IPS DF 4.7 (cell line): ENCODE data around the gene RREB1.

ENCODE experiments used
- DNase-seq: peaks from one replicate; pipeline ENCODE4 v3.0.0-alpha.2; 2013; ENCODE audit warnings: low spot score; ENCODE audit errors: extremely low read depth

Gene RREB1

GRCh38 chr6:7107578-7108195, at the start of gene RREB1:
TSS of gene RREB1 (plus strand) at chr6:7107961. CDS start at chr6:7181912, 73,951 bp downstream.
- no peak for DNase-seq

GRCh38 chr6:7058250-7058923, 49.4 kb upstream of the RREB1 start:
- no peak for DNase-seq

- no peak for DNase-seq
Observed at GRCh38 chr6:7060769-7061516, 46.8 kb upstream of the RREB1 start.

DNA sequence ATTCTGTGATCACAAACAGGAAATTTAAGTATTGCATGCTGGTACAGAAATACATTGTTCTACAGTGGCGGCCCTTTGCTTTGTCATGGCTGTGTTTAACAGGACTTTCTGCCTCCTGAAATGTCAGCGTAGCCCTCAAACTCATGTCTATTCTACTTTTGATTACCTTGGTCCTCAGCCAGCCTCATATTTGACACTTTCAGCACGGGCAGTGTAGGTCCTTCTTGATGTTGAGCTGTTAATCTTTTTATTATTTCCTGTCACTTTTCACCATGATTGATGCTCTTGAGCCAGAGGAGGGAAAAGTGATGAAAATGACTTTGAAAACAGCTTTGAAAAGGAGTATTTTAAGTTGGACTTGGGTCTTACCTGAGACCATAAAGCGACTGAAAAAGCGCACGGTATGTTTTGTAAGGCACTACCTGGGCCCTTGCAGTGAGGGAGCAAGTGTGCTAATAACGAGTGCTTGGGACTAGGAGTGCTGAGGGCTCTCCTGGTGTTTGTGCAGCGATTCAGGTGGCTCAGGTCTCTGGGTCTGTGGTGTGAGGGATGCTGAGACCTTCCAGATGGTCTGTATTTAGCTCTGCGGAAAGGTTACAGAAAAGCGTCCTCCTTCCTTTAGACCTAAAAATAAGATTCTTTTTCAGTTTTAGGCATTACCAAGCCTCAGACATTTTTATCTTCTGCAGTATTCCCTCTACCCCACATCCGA, 45.2 kb upstream of the RREB1 start:
- DNase-seq: no peak

DNA sequence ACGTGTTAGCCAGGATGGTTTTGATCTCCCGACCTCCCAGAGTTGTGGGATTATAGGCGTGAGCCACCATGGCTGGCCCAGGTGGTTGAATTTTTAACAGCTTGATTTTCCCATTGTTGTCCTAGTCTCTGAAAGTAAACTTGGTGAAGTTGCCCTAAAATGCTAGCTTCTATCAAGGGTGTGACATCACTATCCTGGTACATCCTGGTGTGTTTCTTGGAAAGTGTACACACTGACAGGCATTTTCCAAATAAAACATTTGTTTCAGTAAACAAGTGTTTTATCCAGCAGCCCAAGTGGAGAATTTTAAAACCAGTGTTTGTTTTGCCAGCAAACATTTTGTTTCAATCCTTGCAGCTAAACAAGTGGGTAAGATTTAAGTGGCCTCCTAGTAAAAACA, 40.5 kb upstream of the RREB1 start:
- DNase-seq: no peak

DNA sequence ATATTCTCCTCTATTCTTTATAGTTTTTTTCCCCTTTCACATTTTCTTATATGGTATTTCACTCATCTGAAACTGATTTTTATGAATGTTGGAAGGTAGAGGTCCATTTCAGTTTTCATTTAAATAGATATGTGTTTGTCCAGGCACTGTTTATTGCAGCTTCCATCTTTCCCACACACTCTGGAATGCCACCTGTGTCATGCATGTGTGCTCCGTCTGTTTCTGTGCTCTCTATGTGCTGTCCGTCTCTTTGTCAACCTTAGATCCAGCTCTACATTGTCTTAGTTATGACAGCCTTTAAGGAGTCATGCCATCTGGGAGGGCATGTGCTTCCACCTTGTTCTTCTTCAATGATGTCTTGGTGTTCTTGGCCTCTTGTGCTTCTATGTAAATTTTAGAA, 36.4 kb upstream of the RREB1 start:
- DNase-seq: no peak

DNA sequence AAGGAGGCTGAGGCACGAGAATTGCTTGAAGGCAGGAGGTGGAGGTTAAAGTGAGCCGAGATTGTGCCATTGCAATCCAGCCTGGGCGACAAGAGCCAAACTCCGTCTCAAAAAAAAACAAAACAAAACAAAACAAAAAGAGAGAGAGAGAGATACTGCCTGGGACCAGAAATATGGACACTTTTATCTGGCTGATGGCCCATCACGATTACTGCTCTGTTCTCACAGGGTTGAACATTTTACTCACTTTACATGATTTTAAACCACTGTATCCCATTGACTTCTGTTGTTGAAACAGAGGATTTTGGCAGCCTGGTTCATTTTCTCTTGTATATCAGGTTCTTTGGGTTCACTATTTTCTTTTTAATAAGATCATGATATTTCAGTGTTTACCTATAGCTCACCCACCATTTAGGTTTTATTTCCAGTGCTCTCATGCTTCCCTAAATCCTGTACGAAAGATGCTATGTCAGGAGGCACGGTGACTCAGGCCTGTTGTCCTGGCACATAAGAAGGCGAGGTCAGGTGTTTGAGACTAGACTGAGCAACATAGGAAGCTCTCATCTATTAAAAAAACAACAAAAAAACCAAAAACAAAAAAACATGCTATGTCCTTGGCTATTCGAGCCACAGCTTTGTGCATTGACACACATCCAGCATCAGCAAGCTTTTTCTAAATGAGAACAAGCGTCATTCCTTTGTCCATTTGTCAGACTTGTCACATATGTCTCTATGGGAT, 34.5 kb upstream of the RREB1 start:
- DNase-seq: no peak

GRCh38 chr6:7073821-7074525, 33.8 kb upstream of the RREB1 start:
- no peak for DNase-seq

DNA sequence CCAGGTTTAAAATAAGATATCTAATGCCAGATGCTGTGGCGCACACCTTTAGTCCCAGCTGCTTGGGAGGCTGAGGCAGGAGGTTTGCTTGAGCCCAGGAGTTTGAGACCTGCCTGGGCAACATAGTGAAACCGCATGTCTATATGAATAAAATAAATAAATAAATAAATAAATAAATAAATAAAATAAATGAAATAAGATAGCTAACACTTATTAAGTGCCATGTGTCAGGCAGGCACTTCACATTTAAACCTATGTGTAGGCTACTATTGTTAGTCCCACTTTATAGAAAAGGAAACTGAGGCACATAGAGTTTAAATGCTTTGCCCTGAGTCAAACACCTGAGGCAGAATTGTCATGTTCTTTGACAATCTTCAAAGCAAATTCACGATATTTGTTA, 32.9 kb upstream of the RREB1 start:
- no peak for DNase-seq

GRCh38 chr6:7075341-7076000, 32.3 kb upstream of the RREB1 start:
- DNase-seq: no peak

DNA sequence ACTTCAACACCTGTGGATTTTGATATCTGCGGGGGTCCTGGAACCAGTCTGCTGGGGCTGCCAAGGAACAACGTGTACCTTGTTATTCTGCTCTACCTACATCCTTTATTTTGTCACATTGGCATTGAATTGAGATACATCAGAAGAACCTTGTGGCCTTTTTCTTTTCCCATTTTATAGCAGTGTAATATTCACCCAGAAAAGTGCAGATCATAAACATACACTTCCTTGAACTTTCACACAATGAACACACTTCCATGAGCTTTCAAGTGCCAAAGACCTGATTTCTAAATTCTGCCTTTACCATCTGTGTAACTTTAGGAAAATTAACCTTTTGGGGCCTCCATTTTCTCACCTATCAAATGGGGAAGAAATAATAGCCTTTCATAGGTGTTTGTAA, 29.9 kb upstream of the RREB1 start:
- DNase-seq: no peak

GRCh38 chr6:7078856-7079255, 28.9 kb upstream of the RREB1 start:
- DNase-seq: no peak

DNA sequence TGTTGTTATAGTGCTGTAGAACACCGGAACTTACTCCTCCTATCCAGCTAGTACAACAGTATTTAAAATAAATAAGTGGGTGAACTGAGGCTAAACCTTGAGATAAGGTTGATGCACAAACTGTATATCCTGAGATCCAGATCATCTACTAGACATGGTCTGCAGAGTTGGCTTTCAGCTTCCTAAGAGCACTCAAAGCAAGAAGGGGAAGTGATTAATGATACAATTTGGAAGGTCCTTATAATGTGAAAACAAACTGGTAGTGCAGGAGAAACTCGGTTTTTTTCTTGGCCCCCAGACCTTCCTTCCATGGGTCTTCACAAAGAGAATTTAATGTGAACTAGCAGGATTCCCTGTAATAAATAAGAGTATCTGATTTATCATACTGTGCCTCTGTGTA, 27.4 kb upstream of the RREB1 start:
- no peak for DNase-seq

GRCh38 chr6:7085911-7086310, 21.9 kb upstream of the RREB1 start:
- DNase-seq: no peak

DNA sequence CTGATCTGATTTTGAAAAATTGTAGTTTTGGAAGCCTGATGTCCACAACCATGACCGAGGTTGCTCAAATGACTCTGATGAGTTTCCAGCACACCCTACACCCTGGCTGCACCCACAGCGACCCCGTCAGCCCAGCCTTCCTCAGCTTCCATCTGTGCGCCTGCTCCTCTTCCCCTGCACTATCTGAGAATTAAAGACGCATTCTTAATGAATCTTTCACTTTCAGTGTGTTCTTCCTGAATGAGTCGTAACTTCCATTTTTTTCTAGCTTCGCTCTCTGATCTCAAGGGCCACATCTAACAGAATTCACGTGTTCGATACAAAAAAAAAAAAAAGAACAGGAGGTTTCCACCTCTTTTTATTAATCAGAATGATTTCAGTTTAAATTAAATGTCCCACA, 21.3 kb upstream of the RREB1 start:
- no peak for DNase-seq

- no peak for DNase-seq
Observed at GRCh38 chr6:7087066-7087465, 20.7 kb upstream of the RREB1 start.

DNA sequence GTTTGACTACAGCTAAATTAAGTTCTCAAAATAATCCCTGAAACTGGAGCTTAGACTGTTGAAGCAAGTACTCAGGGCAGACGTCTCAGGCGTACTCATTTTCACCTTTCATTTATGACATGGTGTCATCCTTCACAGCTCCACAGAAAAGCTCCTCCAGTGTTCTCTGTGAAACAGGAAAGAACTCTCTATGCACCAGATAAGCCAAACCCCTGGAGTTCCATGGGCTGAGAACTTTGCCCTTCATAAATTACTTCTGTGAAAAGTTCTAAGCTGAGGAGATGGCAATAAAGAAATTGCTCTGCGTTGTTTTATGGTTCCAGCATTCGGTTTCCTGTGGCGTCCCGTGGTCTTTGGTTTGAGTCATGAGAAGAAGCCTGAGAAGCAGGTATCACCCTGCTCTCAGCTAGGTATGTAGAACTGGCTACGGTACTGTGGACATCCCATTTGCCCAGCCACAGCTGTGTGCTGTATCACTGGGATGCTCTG, 20.2 kb upstream of the RREB1 start:
- DNase-seq: no peak

- DNase-seq: no peak
Observed at GRCh38 chr6:7088076-7088742, 19.6 kb upstream of the RREB1 start.

DNA sequence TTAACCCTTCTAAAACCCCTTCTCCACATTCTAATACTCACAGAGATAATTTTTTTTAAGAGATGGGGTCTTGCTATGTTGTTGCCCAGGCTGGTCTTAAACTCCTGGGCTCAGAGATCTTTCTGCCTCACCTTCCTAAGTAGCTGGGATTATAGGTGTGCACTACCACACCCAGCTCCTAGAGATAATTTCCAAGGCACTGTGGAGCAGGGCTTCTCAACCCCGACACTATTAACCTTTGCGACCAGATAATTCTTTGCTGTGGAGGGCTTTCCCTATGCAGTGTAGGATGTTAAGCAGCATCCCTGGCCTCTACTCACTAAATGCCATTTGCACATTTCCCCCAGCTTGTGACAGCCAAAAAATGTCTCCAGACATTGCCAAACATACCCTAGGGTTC, 8.8 kb upstream of the RREB1 start:
- no peak for DNase-seq
